Endothelial cell of umbilical vein (primary cell): ENCODE results near the gene RPL12.

ENCODE experiments used
- JUN ChIP-seq: IDR thresholded peaks from 2 replicates; pipeline ENCODE4 v1.6.1; 2011; ENCODE audit warnings: borderline replicate concordance, low read depth; ENCODE audit not compliant: insufficient read length, insufficient read depth
- MAX ChIP-seq: IDR thresholded peaks from 2 replicates; pipeline ENCODE4 v1.6.1; 2011; ENCODE audit not compliant: insufficient read depth, insufficient read length
- POLR2A ChIP-seq: IDR thresholded peaks from 2 replicates; pipeline ENCODE4 v1.6.1; 2012; ENCODE audit warnings: low read depth, mild to moderate bottlenecking, control low read depth, low read length
- POLR2AphosphoS5 ChIP-seq: IDR thresholded peaks from 2 replicates; pipeline ENCODE4 v1.6.1; 2012; ENCODE audit warnings: low read depth, mild to moderate bottlenecking, control low read depth, low read length, moderate library complexity; ENCODE audit not compliant: insufficient read depth
- TF ChIP-seq, protein P1 (sequence below), 2 donors: IDR thresholded peaks; 1 replicate in 1 of 2; 2 replicates in 1 of 2; pipeline ENCODE4 v1.5.1; 2011; ENCODE audit warnings: low read length in 2 of 2, mild to moderate bottlenecking in 2 of 2, moderate library complexity in 2 of 2, control low read depth in 1 of 2, inconsistent platforms in 1 of 2, low read depth in 1 of 2; ENCODE audit not compliant: insufficient read depth in 1 of 2; ENCODE audit errors: extremely low read depth in 1 of 2

DNA sequence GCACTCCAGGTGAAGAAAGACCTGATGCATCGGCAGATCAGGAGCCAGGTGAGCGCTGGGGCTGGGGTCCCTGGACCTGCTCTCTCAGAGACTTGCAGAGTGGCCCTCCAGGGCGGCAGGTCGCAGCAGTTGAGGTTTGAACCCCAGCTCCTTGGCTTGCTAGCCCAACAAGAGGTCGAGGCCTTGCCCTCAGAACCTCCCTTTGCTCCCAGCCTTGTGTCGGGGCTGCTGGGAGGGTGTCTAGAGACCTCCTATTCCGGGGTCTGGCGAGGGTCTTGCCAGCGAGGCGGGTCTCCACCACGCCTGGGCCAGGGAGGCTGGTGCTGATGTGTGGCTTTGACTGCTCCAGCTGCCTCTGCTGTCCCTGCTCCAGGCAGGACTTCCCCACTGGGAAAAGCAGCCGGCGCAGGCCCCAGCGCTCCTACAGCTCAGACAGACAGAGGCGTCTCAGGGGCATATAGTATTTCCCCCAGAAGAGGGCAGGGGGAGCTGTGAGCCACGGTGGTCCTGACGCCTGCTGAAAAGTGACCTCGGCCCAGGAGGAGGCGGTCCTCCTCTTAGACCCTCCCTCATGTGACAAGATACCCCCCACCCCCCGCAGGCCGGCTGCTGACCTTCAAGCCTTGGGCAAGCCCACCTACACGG lies 38.4 kb upstream of the RPL12 start:
- TF ChIP-seq POLR2A (no peak), MAX (no peak), JUN (no peak), POLR2AphosphoS5 (no peak)
- TF ChIP-seq, protein P1, sequence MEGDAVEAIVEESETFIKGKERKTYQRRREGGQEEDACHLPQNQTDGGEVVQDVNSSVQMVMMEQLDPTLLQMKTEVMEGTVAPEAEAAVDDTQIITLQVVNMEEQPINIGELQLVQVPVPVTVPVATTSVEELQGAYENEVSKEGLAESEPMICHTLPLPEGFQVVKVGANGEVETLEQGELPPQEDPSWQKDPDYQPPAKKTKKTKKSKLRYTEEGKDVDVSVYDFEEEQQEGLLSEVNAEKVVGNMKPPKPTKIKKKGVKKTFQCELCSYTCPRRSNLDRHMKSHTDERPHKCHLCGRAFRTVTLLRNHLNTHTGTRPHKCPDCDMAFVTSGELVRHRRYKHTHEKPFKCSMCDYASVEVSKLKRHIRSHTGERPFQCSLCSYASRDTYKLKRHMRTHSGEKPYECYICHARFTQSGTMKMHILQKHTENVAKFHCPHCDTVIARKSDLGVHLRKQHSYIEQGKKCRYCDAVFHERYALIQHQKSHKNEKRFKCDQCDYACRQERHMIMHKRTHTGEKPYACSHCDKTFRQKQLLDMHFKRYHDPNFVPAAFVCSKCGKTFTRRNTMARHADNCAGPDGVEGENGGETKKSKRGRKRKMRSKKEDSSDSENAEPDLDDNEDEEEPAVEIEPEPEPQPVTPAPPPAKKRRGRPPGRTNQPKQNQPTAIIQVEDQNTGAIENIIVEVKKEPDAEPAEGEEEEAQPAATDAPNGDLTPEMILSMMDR (IDR thresholded peaks at IDR 0.05; ENCODE audit: extremely low read depth in 1 of 2, insufficient read depth in 1 of 2, low read depth in 1 of 2, low read length in 2 of 2), result no peak
